Left hindlimb (tissue), 1 donor: ENCODE results near the gene MEX3D.
"Not testable (repeated sequence)": the region's sequence is repeated elsewhere in the genome, so short reads cannot be mapped to it uniquely, and the experiment has no call there.

ENCODE experiments used
- DNase-seq: peaks from one replicate; pipeline ENCODE4 v3.0.0-alpha.2; 2018

The MEX3D gene

GRCh38 chr19:1533510-1534150 lies 34.5 kb downstream of the MEX3D start:
- no peak for DNase-seq

- DNase-seq, result no peak
Measured at GRCh38 chr19:1532003-1532402, 36.1 kb downstream of the MEX3D start.

- no peak for DNase-seq
Measured at GRCh38 chr19:1531587-1531986, 36.5 kb downstream of the MEX3D start.

GRCh38 chr19:1530856-1531255 lies 37.3 kb downstream of the MEX3D start:
- not testable (repeated sequence) for DNase-seq

- no peak for DNase-seq
Measured at GRCh38 chr19:1529430-1529816, 38.7 kb downstream of the MEX3D start.

- no peak for DNase-seq
Measured at GRCh38 chr19:1528596-1529429, 39.3 kb downstream of the MEX3D start.

- DNase-seq, result no peak
Measured at GRCh38 chr19:1527650-1528309, 40.3 kb downstream of the MEX3D start.

GRCh38 chr19:1526979-1527649 lies 41.0 kb downstream of the MEX3D start:
- DNase-seq, result no peak

- no peak for DNase-seq
Measured at GRCh38 chr19:1526066-1526778, 41.9 kb downstream of the MEX3D start.

- no peak for DNase-seq
Measured at GRCh38 chr19:1525343-1525742, 42.8 kb downstream of the MEX3D start.

- DNase-seq, result no peak
Measured at GRCh38 chr19:1524972-1525325, 43.2 kb downstream of the MEX3D start.

- DNase-seq, result no peak
Measured at GRCh38 chr19:1524287-1524971, 43.7 kb downstream of the MEX3D start.

- no peak for DNase-seq
Measured at GRCh38 chr19:1523412-1524286, 44.5 kb downstream of the MEX3D start, which contains the start of gene PLK5. PLK5 (plus strand) TSS chr19:1524077; CDS start chr19:1526997, 2,920 bp downstream.

- no peak for DNase-seq
Measured at GRCh38 chr19:1522838-1523237, 45.3 kb downstream of the MEX3D start.

GRCh38 chr19:1522061-1522460 lies 46.1 kb downstream of the MEX3D start:
- no peak for DNase-seq

- no peak for DNase-seq
Measured at GRCh38 chr19:1521636-1522035, 46.5 kb downstream of the MEX3D start.

- no peak for DNase-seq
Measured at GRCh38 chr19:1520203-1520780, 47.8 kb downstream of the MEX3D start.

- DNase-seq, result not testable (repeated sequence)
Measured at GRCh38 chr19:1519802-1520201, 48.3 kb downstream of the MEX3D start.

- no peak for DNase-seq
Measured at GRCh38 chr19:1518471-1518870, 49.7 kb downstream of the MEX3D start.

GRCh38 chr19:1516395-1516753 lies 51.8 kb downstream of the MEX3D start:
- no peak for DNase-seq
